HepG2 (cell line): Measurements from ENCODE around the gene ANKMY2. TPM values are rescaled to one million over a fixed set of nuclear protein-coding genes. Genes with fewer than 3 reads are reported as not detected.

Experiments
- EP300 ChIP-seq, 3 experiments: sonication (generic) in 1 of 3; formaldehyde crosslinking in 1 of 3; IDR thresholded peaks; 2 replicates each; pipeline versions ENCODE4 v1.5.1 to v1.6.1; 2011 to 2020; ENCODE audit warnings: low read depth in 2 of 3, low read length in 2 of 3, borderline replicate concordance in 1 of 3, improper control_type of control experiment in 1 of 3, mild to moderate bottlenecking in 1 of 3, missing genetic modification reagents in 1 of 3, moderate library complexity in 1 of 3
- FOXA3 ChIP-seq: IDR thresholded peaks from 2 replicates; pipeline ENCODE4 v1.6.1; 2016; ENCODE audit warnings: missing genetic modification reagents, missing compliant biosample characterization
- FOXM1 ChIP-seq: sonication (generic); formaldehyde crosslinking; IDR thresholded peaks from 2 replicates; pipeline ENCODE4 v1.5.0; 2020; ENCODE audit warnings: missing genetic modification reagents
- KDM5B ChIP-seq: sonication (generic); formaldehyde crosslinking; IDR thresholded peaks from 2 replicates; pipeline ENCODE4 v1.4.0; 2020; ENCODE audit warnings: missing genetic modification reagents, mild to moderate bottlenecking, borderline replicate concordance
- MYNN ChIP-seq: sonication (generic); formaldehyde crosslinking; IDR thresholded peaks from 2 replicates; pipeline ENCODE4 v1.4.0; 2020; ENCODE audit warnings: mild to moderate bottlenecking, low read depth, missing genetic modification reagents
- NR0B2 ChIP-seq: sonication (generic); formaldehyde crosslinking; IDR thresholded peaks from 2 replicates; pipeline ENCODE4 v1.4.0; 2020; ENCODE audit warnings: mild to moderate bottlenecking, missing genetic modification reagents
- PRMT3 ChIP-seq: sonication (generic); formaldehyde crosslinking; IDR thresholded peaks from 2 replicates; pipeline ENCODE4 v1.8.1; 2022; ENCODE audit warnings: low read depth, mild to moderate bottlenecking, moderate library complexity, missing genetic modification reagents, borderline replicate concordance
- RARA ChIP-seq: IDR thresholded peaks from 2 replicates; pipeline ENCODE4 v1.6.1; 2016; ENCODE audit warnings: missing genetic modification reagents, missing compliant biosample characterization
- ZBTB43 ChIP-seq: sonication (generic); formaldehyde crosslinking; conservative IDR thresholded peaks from 2 replicates; pipeline ENCODE4 v1.4.0; 2020; ENCODE audit warnings: missing genetic modification reagents
- ZMYM4 ChIP-seq: sonication (generic); formaldehyde crosslinking; IDR thresholded peaks from 2 replicates; pipeline ENCODE4 v1.8.1; 2023; ENCODE audit warnings: mild to moderate bottlenecking, missing genetic modification reagents
- ZNF331 ChIP-seq: sonication (generic); formaldehyde crosslinking; IDR thresholded peaks from 2 replicates; pipeline ENCODE4 v1.4.0; 2020; ENCODE audit warnings: missing genetic modification reagents
- ZNF407 ChIP-seq: sonication (generic); formaldehyde crosslinking; IDR thresholded peaks from one replicate; pipeline ENCODE4 v1.5.1; 2020; ENCODE audit warnings: mild to moderate bottlenecking, missing genetic modification reagents; ENCODE audit errors: not compliant biosample characterization
- polyA plus RNA-seq, 8 experiments: library from polyadenylated mRNA; depleted of rRNA in 3 of 8; stranded (reverse) in 7 of 8; unstranded in 1 of 8; fragments of >200 nt; fragmentation: Illumina TruSeq in 4 of 8; extraction: Trizol in 4 of 8; gene quantifications; 2 replicates each; pipeline versions ENCODE4 v1.2.1 to v1.2.3, GENCODE V29; 2011 to 2016; ENCODE audit warnings: low read depth in 4 of 8, missing spikeins in 1 of 8, mixed read lengths in 1 of 8; ENCODE audit not compliant: insufficient read depth in 1 of 8
- total RNA-seq, 5 experiments: library from RNA; depleted of rRNA; stranded (reverse); fragments of >200 nt; fragmentation: Illumina TruSeq; extraction: Trizol; gene quantifications; 2 replicates each; pipeline ENCODE4 v1.2.3, GENCODE V29; 2016; ENCODE audit warnings: low read depth in 1 of 5
- TF ChIP-seq, protein P1 (sequence below): sonication (generic); formaldehyde crosslinking; IDR thresholded peaks from 2 replicates; pipeline ENCODE4 v1.9.0; 2021; ENCODE audit warnings: missing genetic modification reagents, borderline replicate concordance

ANKMY2 gene
- total and polyA plus RNA-seq, 2 of the 13 experiments (the other 11 are each of a cell fraction or from before 2014, with no cell fraction given), result 12.2 to 21.6 TPM

DNA sequence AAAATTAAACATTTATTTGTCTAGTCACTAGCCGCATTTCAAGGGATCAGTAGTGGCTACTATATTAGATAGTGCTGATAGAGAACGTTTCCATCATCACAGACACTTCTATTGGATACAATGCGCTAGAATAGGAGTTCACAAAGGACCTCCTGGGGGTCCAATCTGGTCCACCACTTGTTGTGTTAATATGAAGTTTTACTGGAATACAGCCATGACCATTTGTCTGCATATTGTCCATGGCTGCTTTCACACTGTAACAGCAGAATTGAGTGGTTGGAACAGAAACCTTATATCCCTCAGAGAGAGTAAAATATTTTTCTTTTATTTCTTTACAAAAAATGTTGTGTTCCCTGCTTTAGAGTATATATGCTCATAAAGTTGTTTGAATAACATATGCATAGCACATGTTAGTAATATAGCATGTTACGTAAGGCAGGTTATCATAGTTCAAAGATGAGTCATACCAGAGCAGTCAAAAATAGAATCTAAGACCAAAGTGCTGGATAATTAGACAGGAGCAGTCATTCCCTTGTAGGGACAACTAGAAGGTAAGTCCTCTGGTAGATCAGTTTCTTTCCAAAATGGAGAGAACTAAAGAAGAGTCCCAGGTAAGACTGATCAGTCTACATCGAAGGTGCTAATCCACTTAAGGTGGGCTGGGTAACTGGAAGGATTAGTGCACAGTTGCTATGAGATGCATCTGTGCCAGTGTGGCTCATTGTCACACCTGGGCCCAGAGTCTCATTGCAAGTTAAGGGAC, 15.3 kb upstream of the ANKMY2 start (continued):
- TF ChIP-seq ZNF407 (CRISPR knock-in tag), result no peak
- TF ChIP-seq RARA (CRISPR knock-in tag), result no peak; the same call in 1 of the 2 replicates
- TF ChIP-seq MYNN, result no peak
- TF ChIP-seq NR0B2 (CRISPR knock-in tag), result no peak
- TF ChIP-seq FOXA3 (CRISPR knock-in tag), result peak; percentile 45
- TF ChIP-seq ZMYM4 (CRISPR knock-in tag), result peak; percentile 15; the same call in 1 of the 2 replicates
- TF ChIP-seq FOXM1 (CRISPR knock-in tag), result no peak
- TF ChIP-seq EP300 (IDR thresholded peaks at IDR 0.05; ENCODE audit: low read depth in 2 of 2, low read length in 2 of 2), result peak in 1 of 2 experiments; percentile 34; a peak in 1 of 4 replicates
- no peak for TF ChIP-seq EP300 (CRISPR knock-in tag; IDR thresholded peaks at IDR 0.05; ENCODE audit: borderline replicate concordance)
- TF ChIP-seq ZBTB43 (CRISPR knock-in tag), result no peak
- TF ChIP-seq PRMT3 (CRISPR knock-in tag), result no peak
- TF ChIP-seq, protein P1, sequence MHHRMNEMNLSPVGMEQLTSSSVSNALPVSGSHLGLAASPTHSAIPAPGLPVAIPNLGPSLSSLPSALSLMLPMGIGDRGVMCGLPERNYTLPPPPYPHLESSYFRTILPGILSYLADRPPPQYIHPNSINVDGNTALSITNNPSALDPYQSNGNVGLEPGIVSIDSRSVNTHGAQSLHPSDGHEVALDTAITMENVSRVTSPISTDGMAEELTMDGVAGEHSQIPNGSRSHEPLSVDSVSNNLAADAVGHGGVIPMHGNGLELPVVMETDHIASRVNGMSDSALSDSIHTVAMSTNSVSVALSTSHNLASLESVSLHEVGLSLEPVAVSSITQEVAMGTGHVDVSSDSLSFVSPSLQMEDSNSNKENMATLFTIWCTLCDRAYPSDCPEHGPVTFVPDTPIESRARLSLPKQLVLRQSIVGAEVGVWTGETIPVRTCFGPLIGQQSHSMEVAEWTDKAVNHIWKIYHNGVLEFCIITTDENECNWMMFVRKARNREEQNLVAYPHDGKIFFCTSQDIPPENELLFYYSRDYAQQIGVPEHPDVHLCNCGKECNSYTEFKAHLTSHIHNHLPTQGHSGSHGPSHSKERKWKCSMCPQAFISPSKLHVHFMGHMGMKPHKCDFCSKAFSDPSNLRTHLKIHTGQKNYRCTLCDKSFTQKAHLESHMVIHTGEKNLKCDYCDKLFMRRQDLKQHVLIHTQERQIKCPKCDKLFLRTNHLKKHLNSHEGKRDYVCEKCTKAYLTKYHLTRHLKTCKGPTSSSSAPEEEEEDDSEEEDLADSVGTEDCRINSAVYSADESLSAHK (CRISPR knock-in tag), result no peak
- no peak for TF ChIP-seq KDM5B (CRISPR knock-in tag)
- TF ChIP-seq ZNF331 (CRISPR knock-in tag), result no peak
